GM12873 (cell line): ENCODE results near the gene ANO10.

ENCODE experiments used
- TF ChIP-seq, protein P1 (sequence below): IDR thresholded peaks from 2 replicates; pipeline ENCODE4 v1.5.1; 2012; ENCODE audit warnings: low read depth, mild to moderate bottlenecking, moderate library complexity, low read length, control low read depth; ENCODE audit not compliant: insufficient read depth; ENCODE audit errors: missing control alignments

ANO10 gene

GRCh38 chr3:43606284-43606683, 15.5 kb downstream of the ANO10 start:
- TF ChIP-seq, protein P1, sequence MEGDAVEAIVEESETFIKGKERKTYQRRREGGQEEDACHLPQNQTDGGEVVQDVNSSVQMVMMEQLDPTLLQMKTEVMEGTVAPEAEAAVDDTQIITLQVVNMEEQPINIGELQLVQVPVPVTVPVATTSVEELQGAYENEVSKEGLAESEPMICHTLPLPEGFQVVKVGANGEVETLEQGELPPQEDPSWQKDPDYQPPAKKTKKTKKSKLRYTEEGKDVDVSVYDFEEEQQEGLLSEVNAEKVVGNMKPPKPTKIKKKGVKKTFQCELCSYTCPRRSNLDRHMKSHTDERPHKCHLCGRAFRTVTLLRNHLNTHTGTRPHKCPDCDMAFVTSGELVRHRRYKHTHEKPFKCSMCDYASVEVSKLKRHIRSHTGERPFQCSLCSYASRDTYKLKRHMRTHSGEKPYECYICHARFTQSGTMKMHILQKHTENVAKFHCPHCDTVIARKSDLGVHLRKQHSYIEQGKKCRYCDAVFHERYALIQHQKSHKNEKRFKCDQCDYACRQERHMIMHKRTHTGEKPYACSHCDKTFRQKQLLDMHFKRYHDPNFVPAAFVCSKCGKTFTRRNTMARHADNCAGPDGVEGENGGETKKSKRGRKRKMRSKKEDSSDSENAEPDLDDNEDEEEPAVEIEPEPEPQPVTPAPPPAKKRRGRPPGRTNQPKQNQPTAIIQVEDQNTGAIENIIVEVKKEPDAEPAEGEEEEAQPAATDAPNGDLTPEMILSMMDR: no peak

- TF ChIP-seq, protein P1: no peak
Measured at GRCh38 chr3:43597961-43598360, 23.9 kb downstream of the ANO10 start.

DNA sequence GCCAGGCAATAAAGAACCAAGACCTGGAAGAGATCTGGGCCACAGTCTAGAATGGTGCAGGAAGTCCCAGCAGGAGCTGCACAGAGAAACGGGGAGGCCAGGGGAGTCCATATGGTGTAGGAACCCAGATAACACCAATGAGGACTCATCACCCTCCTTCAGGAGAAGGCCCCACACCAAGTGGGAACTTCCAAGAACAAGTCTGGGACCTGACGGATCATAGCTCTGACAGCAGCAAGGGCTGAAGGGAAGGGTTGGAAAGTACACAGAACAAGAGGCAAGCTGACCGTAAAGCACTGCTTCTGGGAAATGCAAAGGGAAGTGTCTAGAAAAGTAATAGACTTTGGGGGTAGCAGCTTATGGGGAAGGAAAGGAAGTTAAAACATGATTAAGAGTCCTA, 34.5 kb downstream of the ANO10 start:
- TF ChIP-seq, protein P1: no peak

DNA sequence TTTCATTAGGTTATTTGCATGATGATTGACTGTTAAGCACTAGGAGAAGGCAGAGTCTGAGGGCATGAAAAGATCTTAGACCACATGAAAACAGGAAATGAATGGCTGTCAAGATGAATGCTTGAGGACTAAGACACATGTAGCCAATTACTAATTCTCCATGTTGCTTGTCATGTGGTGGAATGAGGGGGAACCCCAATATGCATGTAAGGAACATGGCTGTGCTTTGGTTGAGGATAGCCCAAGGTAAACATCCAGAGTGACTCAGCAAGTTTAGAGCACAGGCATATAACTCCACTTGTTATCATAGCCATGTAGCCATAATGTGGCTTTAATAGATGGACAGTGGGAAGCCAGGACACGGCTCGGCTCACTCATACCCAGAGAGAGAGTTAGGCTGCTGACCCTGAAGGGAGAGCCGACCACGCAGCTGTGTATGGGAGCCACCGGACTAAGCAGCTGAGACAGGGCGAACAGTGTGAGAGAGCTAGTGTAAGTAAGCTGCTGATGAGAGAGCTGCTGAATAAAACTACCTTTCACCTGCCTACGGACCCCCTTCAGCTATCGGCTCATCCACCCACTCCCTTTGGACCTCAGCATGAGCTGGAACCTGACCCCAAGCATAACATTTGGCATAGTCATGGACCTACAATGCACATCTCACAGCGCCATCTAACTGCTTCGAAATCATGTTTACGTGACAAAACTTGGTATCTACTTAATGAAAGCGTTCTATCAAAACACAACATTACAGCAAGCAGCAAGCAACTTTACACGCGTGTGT, 37.6 kb downstream of the ANO10 start:
- TF ChIP-seq, protein P1: no peak

GRCh38 chr3:43583481-43583880, 38.3 kb downstream of the ANO10 start:
- TF ChIP-seq, protein P1: no peak

DNA sequence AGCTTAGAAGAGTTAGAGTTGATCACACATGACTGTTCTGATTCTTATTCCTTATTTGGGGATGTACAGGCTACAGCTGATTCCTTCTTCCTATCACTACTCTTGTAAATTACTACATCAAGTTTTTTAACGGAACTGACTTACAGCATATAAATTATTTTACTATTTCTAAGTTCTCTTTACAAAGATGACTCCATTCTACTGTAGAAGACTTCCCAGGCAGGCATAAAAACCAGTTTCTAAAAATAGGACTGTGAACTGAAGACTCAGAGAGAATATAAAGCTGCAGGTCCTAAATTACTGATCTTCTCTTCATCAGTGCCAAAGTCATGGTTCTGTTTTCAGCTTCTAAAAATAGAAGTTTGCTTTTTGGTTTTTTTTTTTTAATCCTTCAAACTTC, 38.9 kb downstream of the ANO10 start:
- TF ChIP-seq, protein P1: no peak

DNA sequence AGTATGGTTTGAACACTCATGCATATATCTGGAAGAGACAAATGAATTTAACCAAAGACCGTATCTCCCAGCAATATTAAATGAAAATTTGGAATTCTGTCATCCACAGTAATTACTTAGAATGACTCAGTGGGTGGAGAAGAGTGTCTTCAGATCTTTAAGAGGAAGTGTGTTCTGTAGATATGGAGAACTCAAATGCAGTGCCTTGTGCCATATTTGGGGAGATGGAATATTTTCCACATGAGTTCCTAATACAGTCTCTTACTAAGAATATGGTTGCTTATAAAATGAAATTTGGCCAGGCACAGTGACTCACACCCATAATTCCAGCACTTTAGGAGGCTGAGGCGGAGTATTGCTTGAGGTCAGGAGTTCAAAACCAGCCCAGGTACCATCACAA, 40.5 kb downstream of the ANO10 start:
- TF ChIP-seq, protein P1: no peak
